Astrocyte (in vitro differentiated cells and primary cell): ENCODE results near the gene NEK7. TPM values are rescaled to one million over a fixed set of nuclear protein-coding genes. Genes with fewer than 3 reads are reported as not detected.

Experiments
- DNase-seq: peaks from one replicate; pipeline ENCODE4 v3.0.0-alpha.2; 2010; ENCODE audit warnings: low read depth
- FAIRE-seq: peaks from 2 replicates; lab custom pipeline; 2011; peaks lifted over from hg19 to GRCh38; lab: Jason Lieb, UNC
- H2AFZ ChIP-seq: 2 replicates; pipeline ENCODE4 v1.6.0; 2012; ENCODE audit warnings: low read depth, low read length, inconsistent platforms
- H3K27ac ChIP-seq: 2 replicates; pipeline ENCODE4 v1.5.1; 2011; ENCODE audit warnings: low read depth, low read length, inconsistent platforms
- H3K27me3 ChIP-seq: 2 replicates; pipeline ENCODE4 v1.6.0; 2011; ENCODE audit warnings: low read length, inconsistent platforms; ENCODE audit not compliant: insufficient read depth
- H3K36me3 ChIP-seq: 2 replicates; pipeline ENCODE4 v1.5.1; 2011; ENCODE audit warnings: low read length, inconsistent platforms; ENCODE audit not compliant: insufficient read depth
- H3K4me1 ChIP-seq: 2 replicates; pipeline ENCODE4 v1.5.1; 2011; ENCODE audit warnings: low read length, inconsistent platforms; ENCODE audit not compliant: insufficient read depth
- H3K4me2 ChIP-seq: 2 replicates; pipeline ENCODE4 v1.6.0; 2012; ENCODE audit warnings: low read length, inconsistent platforms
- H3K4me3 ChIP-seq: 2 replicates; pipeline ENCODE4 v1.5.1; 2011; ENCODE audit warnings: low read depth, mild to moderate bottlenecking, low read length, inconsistent platforms; ENCODE audit not compliant: insufficient read depth
- H3K79me2 ChIP-seq: 2 replicates; pipeline ENCODE4 v1.6.0; 2012; ENCODE audit warnings: mild to moderate bottlenecking, low read length, inconsistent platforms; ENCODE audit not compliant: insufficient read depth
- H3K9ac ChIP-seq: 2 replicates; pipeline ENCODE4 v1.6.0; 2012; ENCODE audit warnings: mild to moderate bottlenecking, low read length, inconsistent platforms
- H3K9me3 ChIP-seq: 2 replicates; pipeline ENCODE4 v1.5.1; 2012; ENCODE audit warnings: low read depth, mild to moderate bottlenecking, low read length, inconsistent platforms; ENCODE audit not compliant: insufficient read depth
- H4K20me1 ChIP-seq: 2 replicates; pipeline ENCODE4 v1.6.0; 2012; ENCODE audit warnings: low read length, inconsistent platforms; ENCODE audit not compliant: insufficient read depth
- H3K27ac Mint-ChIP-seq: one replicate; pipeline ENCODE4 v1.8.0; 2021; ENCODE audit warnings: mild to moderate bottlenecking, mixed read lengths; ENCODE audit not compliant: unreplicated experiment
- H3K27me3 Mint-ChIP-seq: one replicate; pipeline ENCODE4 v1.8.0; 2021; ENCODE audit warnings: low read depth, mixed read lengths; ENCODE audit not compliant: unreplicated experiment
- H3K36me3 Mint-ChIP-seq: one replicate; pipeline ENCODE4 v1.8.0; 2021; ENCODE audit warnings: low read depth, mixed read lengths; ENCODE audit not compliant: unreplicated experiment
- H3K4me1 Mint-ChIP-seq: one replicate; pipeline ENCODE4 v1.8.0; 2021; ENCODE audit warnings: low read depth, mixed read lengths; ENCODE audit not compliant: unreplicated experiment
- H3K4me3 Mint-ChIP-seq: one replicate; pipeline ENCODE4 v1.8.0; 2021; ENCODE audit warnings: mild to moderate bottlenecking, moderate library complexity, mixed read lengths; ENCODE audit not compliant: unreplicated experiment
- H3K9me3 Mint-ChIP-seq: one replicate; pipeline ENCODE4 v1.8.0; 2021; ENCODE audit warnings: mild to moderate bottlenecking, mixed read lengths; ENCODE audit not compliant: unreplicated experiment
- CTCF ChIP-seq: IDR thresholded peaks from 2 replicates; pipeline ENCODE4 v1.5.1; 2011; ENCODE audit warnings: low read depth, mild to moderate bottlenecking, inconsistent platforms, low read length, moderate library complexity; ENCODE audit not compliant: insufficient read depth
- EZH2 ChIP-seq: IDR thresholded peaks from 2 replicates; pipeline ENCODE4 v1.6.1; 2012; ENCODE audit warnings: mild to moderate bottlenecking, low read length, inconsistent platforms; ENCODE audit not compliant: insufficient read depth
- total RNA-seq: library from RNA; stranded (reverse); gene quantifications from 2 replicates; pipeline ENCODE4 v1.2.1, GENCODE V29; 2021

NEK7 gene
- total RNA-seq, 1 donor from 2014 or later, result 125 TPM

- Histone ChIP-seq H3K4me3 (no peak overlapping the region), H3K9me3 (no peaks in the 10 kb centered on the region), H3K36me3 (no peaks in the 10 kb centered on the region), H3K4me1 (no peaks in the 10 kb centered on the region), H4K20me1 (no peaks in the 10 kb centered on the region), H3K4me2 (no peak overlapping the region), H3K9ac (no peak overlapping the region), H2AFZ (no peak overlapping the region), H3K27me3 (no peaks in the 10 kb centered on the region), H3K79me2 (no peaks in the 10 kb centered on the region), H3K27ac (no peak overlapping the region)
- Mint-ChIP-seq H3K9me3 (no peaks in the 10 kb centered on the region), H3K36me3 (no peaks in the 10 kb centered on the region), H3K27ac (no peak overlapping the region), H3K4me1 (no peaks in the 10 kb centered on the region), H3K4me3 (no peak overlapping the region), H3K27me3 (no peaks in the 10 kb centered on the region)
- FAIRE-seq, result no peak
- no peak for DNase-seq
- TF ChIP-seq CTCF (peak; percentile 10), EZH2 (no peak)
Observed at GRCh38 chr1:198359024-198359653, 202.3 kb downstream of the NEK7 start.

DNA sequence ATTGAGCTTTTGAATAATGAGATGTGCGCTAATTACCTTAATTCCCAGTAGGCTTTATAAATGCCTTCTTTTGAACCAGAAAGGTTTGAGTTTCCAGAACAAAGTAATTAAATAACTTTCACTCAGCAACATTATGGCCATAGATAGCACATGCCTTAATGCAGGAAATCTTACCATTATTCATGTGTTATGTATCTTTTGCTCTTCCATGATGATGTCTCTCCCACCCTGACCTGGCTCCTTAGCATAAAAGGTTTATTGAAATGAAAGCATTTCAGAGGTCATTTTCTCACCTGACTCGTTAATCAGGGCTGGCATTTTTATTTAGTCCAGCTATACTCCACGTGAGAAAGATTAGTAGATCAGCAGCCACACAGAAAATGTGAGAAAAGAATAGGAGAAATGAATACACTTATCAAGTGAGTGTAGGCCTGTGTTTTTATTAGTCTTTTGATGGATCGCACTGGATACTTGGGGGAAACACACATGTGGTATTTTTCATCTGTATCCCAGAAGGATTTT lies 203.5 kb downstream of the NEK7 start:
- Histone ChIP-seq H3K4me2 (no peak overlapping the region), H3K27me3 (no peaks in the 10 kb centered on the region), H3K27ac (no peak overlapping the region), H2AFZ (no peak overlapping the region), H3K79me2 (no peaks in the 10 kb centered on the region), H4K20me1 (no peaks in the 10 kb centered on the region), H3K4me1 (no peaks in the 10 kb centered on the region), H3K36me3 (no peaks in the 10 kb centered on the region), H3K9me3 (no peaks in the 10 kb centered on the region), H3K4me3 (no peak overlapping the region), H3K9ac (no peak overlapping the region)
- no peak overlapping the region for H3K27ac Mint-ChIP-seq
- no peaks in the 10 kb centered on the region for H3K4me1 Mint-ChIP-seq
- H3K27me3 Mint-ChIP-seq, result no peaks in the 10 kb centered on the region
- no peak overlapping the region for H3K4me3 Mint-ChIP-seq
- H3K36me3 Mint-ChIP-seq, result no peaks in the 10 kb centered on the region
- DNase-seq (no peak), FAIRE-seq (no peak)
- no peaks in the 10 kb centered on the region for H3K9me3 Mint-ChIP-seq
- TF ChIP-seq CTCF (no peak), EZH2 (no peak)

DNA sequence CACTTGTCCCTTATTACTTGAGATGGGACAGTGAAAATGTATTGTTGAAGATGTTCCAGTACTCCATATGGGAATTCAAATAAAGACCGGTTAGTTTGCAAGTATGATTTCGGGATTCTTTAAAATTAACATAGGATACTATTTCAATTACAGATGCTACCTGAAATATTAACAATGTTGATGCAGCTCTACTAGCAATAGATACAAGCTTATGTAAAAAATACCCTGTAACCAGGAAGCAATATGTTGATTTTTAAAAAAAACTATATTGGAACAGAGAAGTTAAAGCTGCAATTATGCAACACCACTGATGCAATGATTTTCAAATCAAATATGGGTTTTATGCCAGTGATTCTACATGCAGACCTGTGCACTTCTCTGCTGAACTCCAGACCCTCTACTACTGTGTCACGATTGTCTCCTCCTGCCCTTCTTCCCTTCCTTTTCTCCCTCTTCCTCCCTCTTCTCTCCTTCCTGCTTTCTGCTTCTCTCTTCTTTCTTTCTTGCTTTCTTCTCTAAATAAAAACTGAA lies 204.5 kb downstream of the NEK7 start:
- Histone ChIP-seq H3K4me3 (no peak overlapping the region), H2AFZ (no peak overlapping the region), H3K27ac (no peak overlapping the region), H3K79me2 (no peaks in the 10 kb centered on the region), H3K9ac (no peak overlapping the region), H3K4me2 (no peak overlapping the region), H3K4me1 (no peaks in the 10 kb centered on the region), H3K27me3 (no peaks in the 10 kb centered on the region), H4K20me1 (no peaks in the 10 kb centered on the region), H3K9me3 (no peaks in the 10 kb centered on the region), H3K36me3 (no peaks in the 10 kb centered on the region)
- Mint-ChIP-seq H3K4me1 (no peaks in the 10 kb centered on the region), H3K36me3 (no peaks in the 10 kb centered on the region), H3K4me3 (no peak overlapping the region), H3K27me3 (no peaks in the 10 kb centered on the region), H3K27ac (no peak overlapping the region), H3K9me3 (no peaks in the 10 kb centered on the region)
- FAIRE-seq, result no peak
- TF ChIP-seq EZH2, result no peak
- no peak for TF ChIP-seq CTCF
- DNase-seq, result no peak
